B cell (primary cell): ENCODE data around the gene RAPGEF1. TPM values are rescaled to one million over a fixed set of nuclear protein-coding genes. Genes with fewer than 3 reads are reported as not detected.
A peak's percentile ranks its signal among the peaks of the same experiment; 100 is the strongest.

Experiments
- ATAC-seq: fragments of 200-7000 bp; cut with Tn5 transposase; one replicate; pipeline ENCODE4 v1.10.0; 2021; ENCODE audit warnings: low read depth, mild to moderate bottlenecking, moderate number of reproducible peaks, moderate library complexity
- CTCF ChIA-PET: fragments of 350-600 bp; sonication (Branson Sonifier 250); formaldehyde crosslinking; loops from one replicate; lab custom pipeline; 2021; ENCODE audit warnings: antibody characterized with exemption, inconsistent platforms; lab: Charles Lee
- POLR2A ChIA-PET: fragments of 350-600 bp; sonication (Branson Sonifier 250); formaldehyde crosslinking; loops from one replicate; lab custom pipeline; 2021; ENCODE audit warnings: antibody characterized with exemption; lab: Charles Lee
- DNase-seq: peaks from one replicate; pipeline ENCODE4 v3.0.0; 2013
- H2AFZ ChIP-seq: 2 replicates; pipeline ENCODE4 v1.6.1; 2012; ENCODE audit warnings: mild to moderate bottlenecking, low read depth, low read length; ENCODE audit not compliant: insufficient read depth, poor library complexity, severe bottlenecking
- H3K27ac ChIP-seq, 2 donors: 1 replicate in 1 of 2; 2 replicates in 1 of 2; pipeline ENCODE4 v1.5.1; 2012 to 2013; ENCODE audit warnings: low read length in 2 of 2, mild to moderate bottlenecking in 2 of 2, moderate library complexity in 1 of 2
- H3K27me3 ChIP-seq, 4 experiments: fragments of 200-600 bp in 1 of 4; sonication (generic) in 1 of 4; replicated peaks in 1 of 4; 1 replicate in 2 of 4; 2 replicates in 2 of 4; pipeline versions ENCODE4 v1.6.1 to v1.7.0; 2013 to 2016; ENCODE audit warnings: low read length in 3 of 4, mild to moderate bottlenecking in 2 of 4, mixed read lengths in 1 of 4, moderate library complexity in 1 of 4; ENCODE audit not compliant: insufficient read depth in 4 of 4, control insufficient read depth in 3 of 4; ENCODE audit errors: control extremely low read depth in 1 of 4
- H3K36me3 ChIP-seq, 2 experiments: replicated peaks in 1 of 2; 1 replicate in 1 of 2; 2 replicates in 1 of 2; pipeline versions ENCODE4 v1.6.1 to v1.7.1; 2013; ENCODE audit warnings: low read length in 1 of 2; ENCODE audit not compliant: insufficient read depth in 2 of 2, control insufficient read depth in 1 of 2; ENCODE audit errors: control extremely low read depth in 1 of 2, extremely low read depth in 1 of 2
- H3K4me1 ChIP-seq, 2 donors: fragments of 200-600 bp in 1 of 2; sonication (generic) in 1 of 2; 1 replicate in 1 of 2; 2 replicates in 1 of 2; pipeline versions ENCODE4 v1.5.1 to v1.6.1; 2013 to 2017; ENCODE audit warnings: low read length in 2 of 2; ENCODE audit not compliant: control insufficient read depth in 2 of 2, insufficient read depth in 2 of 2
- H3K4me2 ChIP-seq: replicated peaks from 2 replicates; pipeline ENCODE3; 2012; ENCODE audit warnings: mild to moderate bottlenecking, low read depth, low read length; ENCODE audit not compliant: poor library complexity, severe bottlenecking
- H3K4me3 ChIP-seq, 5 experiments: fragments of 200-600 bp in 1 of 5; sonication (generic) in 1 of 5; 1 replicate in 3 of 5; 2 replicates in 2 of 5; pipeline versions ENCODE4 v1.5.1 to v1.7.0; 2011 to 2016; ENCODE audit warnings: low read length in 4 of 5, mild to moderate bottlenecking in 4 of 5, low read depth in 2 of 5, control low read depth in 1 of 5, moderate library complexity in 1 of 5; ENCODE audit not compliant: insufficient read depth in 1 of 5; ENCODE audit errors: control extremely low read depth in 1 of 5, extremely low read depth in 1 of 5
- H3K79me2 ChIP-seq: fragments of 200-600 bp; sonication (generic); one replicate; pipeline ENCODE4 v1.6.0; 2016; ENCODE audit warnings: low read length; ENCODE audit not compliant: control insufficient read depth, insufficient read depth
- H3K9ac ChIP-seq: fragments of 200-600 bp; sonication (generic); 2 replicates; pipeline ENCODE4 v1.6.1; 2017; ENCODE audit warnings: mild to moderate bottlenecking, low read length, moderate library complexity
- H3K9me3 ChIP-seq, 3 donors: one replicate each; pipeline versions ENCODE4 v1.6.1 to v1.7.1; 2013; ENCODE audit warnings: low read length in 2 of 3; ENCODE audit not compliant: control insufficient read depth in 2 of 3, insufficient read depth in 1 of 3; ENCODE audit errors: control extremely low read depth in 1 of 3
- H4K20me1 ChIP-seq: 2 replicates; pipeline ENCODE4 v1.6.0; 2012; ENCODE audit warnings: mild to moderate bottlenecking, low read length; ENCODE audit not compliant: insufficient read depth, control insufficient read depth, poor library complexity, severe bottlenecking
- H3K27ac Mint-ChIP-seq: one replicate; pipeline ENCODE4 v1.8.0; 2021; ENCODE audit warnings: mixed read lengths
- H3K27me3 Mint-ChIP-seq: one replicate; pipeline ENCODE4 v1.8.0; 2021; ENCODE audit warnings: mixed read lengths
- H3K4me1 Mint-ChIP-seq: one replicate; pipeline ENCODE4 v1.8.0; 2021; ENCODE audit warnings: mixed read lengths
- H3K4me3 Mint-ChIP-seq: one replicate; pipeline ENCODE4 v1.8.0; 2021; ENCODE audit warnings: mixed read lengths
- H3K9me3 Mint-ChIP-seq: one replicate; pipeline ENCODE4 v1.8.0; 2022; ENCODE audit warnings: mixed read lengths; ENCODE audit not compliant: insufficient read depth
- CTCF ChIP-seq: fragments of 200-600 bp; IDR thresholded peaks from one replicate; pipeline ENCODE4 v1.8.0; 2022; ENCODE audit warnings: antibody characterized with exemption, mild to moderate bottlenecking
- EZH2 ChIP-seq: IDR thresholded peaks from 2 replicates; pipeline ENCODE4 v1.6.1; 2012; ENCODE audit warnings: borderline replicate concordance, low read depth, mild to moderate bottlenecking, moderate library complexity, low read length; ENCODE audit not compliant: insufficient read depth, poor library complexity, severe bottlenecking
- WGBS: methylation state at CpG from one replicate; pipeline ENCODE4 v1.1.5; 2013; ENCODE audit warnings: missing lambda C conversion rate; ENCODE audit not compliant: insufficient coverage; 5-methylcytosine and 5-hydroxymethylcytosine counted together
- intact Hi-C: fragments of 100-400 bp; cut with micrococcal nuclease; formaldehyde crosslinking; loops from one replicate; pipeline ENCODE4 v1.10.0; 2022
- polyA plus RNA-seq: library from polyadenylated mRNA; depleted of rRNA; stranded (reverse); fragments of >200 nt; gene quantifications from 2 replicates; pipeline ENCODE4 v1.2.3, GENCODE V29; 2012
- total RNA-seq, 2 donors: library from RNA; stranded (reverse); fragments of 120-200 nt in 1 of 2; gene quantifications; 1 replicate in 1 of 2; 2 replicates in 1 of 2; pipeline versions ENCODE4 v1.2.3 to v1.2.4, GENCODE V29; 2013 to 2022

Gene RAPGEF1
- total and polyA plus RNA-seq, 2 donors (not counting 1 experiment from before 2014, with no cell fraction given), result 134 to 447 TPM

GRCh38 chr9:131661568-131662288 lies 78.1 kb downstream of the RAPGEF1 start:
- H3K79me2 ChIP-seq, result peaks cover 99% of the 10 kb centered on the region
- no peaks in the 10 kb centered on the region for H3K9me3 Mint-ChIP-seq
- H3K4me1 ChIP-seq, result peaks cover 70 to 73% of the 10 kb centered on the region in 2 donors
- H2AFZ ChIP-seq, result no peak overlapping the region
- H3K27me3 Mint-ChIP-seq, result no peaks in the 10 kb centered on the region
- DNase-seq, result peak; percentile 44
- peak overlapping the region in 1 of 2 donors; percentile 65 for H3K27ac ChIP-seq
- peak; percentile 46 for ATAC-seq
- H3K27ac Mint-ChIP-seq, result peak overlapping the region; percentile 74
- 50% methylated on average over 5 of the region's 6 CpGs for WGBS
- peaks cover 86% of the 10 kb centered on the region for H3K4me1 Mint-ChIP-seq
- no peaks in the 10 kb centered on the region for H3K27me3 ChIP-seq
- H4K20me1 ChIP-seq, result peaks cover 79% of the 10 kb centered on the region
- H3K9ac ChIP-seq, result no peak overlapping the region
- peaks cover 0 to 20% of the 10 kb centered on the region in 2 experiments for H3K36me3 ChIP-seq
- peak overlapping the region; percentile 32 for H3K4me3 Mint-ChIP-seq
- H3K4me3 ChIP-seq, result no peak overlapping the region
- TF ChIP-seq CTCF (no peak), EZH2 (no peak)
- H3K4me2 ChIP-seq, result no peak overlapping the region
- POLR2A ChIA-PET, result interaction anchor here (1.0 kb wide), 2 partner anchors 16 to 68 kb away, joined by 3 read pairs; no protein-coding TSS in a partner anchor
- CTCF ChIA-PET, result interaction anchor here (0.8 to 1.4 kb wide), 4 partner anchors 11 to 79 kb away, joined by 3 to 5 read pairs (median 3); partner anchors contain the start of gene RAPGEF1
- H3K9me3 ChIP-seq, result no peaks in the 10 kb centered on the region
- intact Hi-C loops, result no loop called here
